ENCODE data around the gene ALPK3.
"Not testable (repeated sequence)": the region's sequence is repeated elsewhere in the genome, so short reads cannot be mapped to it uniquely, and the experiment has no call there.

ALPK3 gene

GRCh38 chr15:84824260-84825007 lies 7.3 kb downstream of the ALPK3 start:
- no peak for DNase-seq

GRCh38 chr15:84826369-84826823 lies 9.2 kb downstream of the ALPK3 start:
- DNase-seq = peak; percentile 32 to 34

- no peak for DNase-seq
Measured at GRCh38 chr15:84827246-84827645, 10.1 kb downstream of the ALPK3 start.

- DNase-seq = no peak
Measured at GRCh38 chr15:84828086-84828908, 11.1 kb downstream of the ALPK3 start.

GRCh38 chr15:84829428-84829827 lies 12.3 kb downstream of the ALPK3 start:
- DNase-seq = no peak

GRCh38 chr15:84830036-84830435 lies 12.9 kb downstream of the ALPK3 start:
- DNase-seq = no peak

- DNase-seq = no peak
Measured at GRCh38 chr15:84831028-84831427, 13.9 kb downstream of the ALPK3 start.

- no peak for DNase-seq
Measured at GRCh38 chr15:84831613-84832012, 14.5 kb downstream of the ALPK3 start.

- no peak for DNase-seq
Measured at GRCh38 chr15:84832448-84833040, 15.4 kb downstream of the ALPK3 start.

- no peak for DNase-seq
Measured at GRCh38 chr15:84833447-84834228, 16.5 kb downstream of the ALPK3 start.

- DNase-seq = no peak
Measured at GRCh38 chr15:84834229-84834955, 17.2 kb downstream of the ALPK3 start.

- no peak for DNase-seq
Measured at GRCh38 chr15:84834969-84835368, 17.8 kb downstream of the ALPK3 start.

- no peak for DNase-seq
Measured at GRCh38 chr15:84835661-84836337, 18.6 kb downstream of the ALPK3 start.

GRCh38 chr15:84836844-84837243 lies 19.7 kb downstream of the ALPK3 start:
- no peak for DNase-seq

GRCh38 chr15:84839714-84840113 lies 22.6 kb downstream of the ALPK3 start:
- DNase-seq = no peak

GRCh38 chr15:84840255-84840654 lies 23.1 kb downstream of the ALPK3 start:
- no peak for DNase-seq

- DNase-seq = peak; percentile 70 to 80
Measured at GRCh38 chr15:84840741-84841429, 23.7 kb downstream of the ALPK3 start.

GRCh38 chr15:84842781-84843180 lies 25.6 kb downstream of the ALPK3 start:
- no peak for DNase-seq

- DNase-seq = no peak
Measured at GRCh38 chr15:84844964-84845363, 27.8 kb downstream of the ALPK3 start.

- DNase-seq = not testable (repeated sequence)
Measured at GRCh38 chr15:84845631-84846030, 28.5 kb downstream of the ALPK3 start.

- DNase-seq = no peak
Measured at GRCh38 chr15:84846269-84846668, 29.1 kb downstream of the ALPK3 start.
